RPMI8226 (cell line): ENCODE measurements around the gene C17orf78.
"Not testable (repeated sequence)": the region's sequence is repeated elsewhere in the genome, so short reads cannot be mapped to it uniquely, and the experiment has no call there.

Source experiments
- DNase-seq: peaks from one replicate; pipeline ENCODE4 v3.0.0-alpha.2; 2015

Gene C17orf78

GRCh38 chr17:37441369-37442014 is 65.7 kb downstream of the C17orf78 start:
- not testable (repeated sequence) for DNase-seq
